Neural cell (in vitro differentiated cells): Measurements from ENCODE around the gene FOXK2. TPM values are rescaled to one million over a fixed set of nuclear protein-coding genes. Genes with fewer than 3 reads are reported as not detected.

Experiments used
- H2AFZ ChIP-seq: fragments of 200-600, 300-800 bp; sonication (generic), shearing (Covaris generic); 2 replicates; pipeline ENCODE4 v1.6.0; 2014; ENCODE audit warnings: low read depth, mild to moderate bottlenecking, antibody characterized with exemption, low read length, moderate library complexity
- H3F3A ChIP-seq: fragments of 200-600 bp; shearing (Covaris generic); 2 replicates; pipeline ENCODE4 v1.6.1; 2016; ENCODE audit warnings: mild to moderate bottlenecking, moderate library complexity, mixed read lengths, antibody characterized with exemption, low read length; ENCODE audit not compliant: insufficient read depth, poor library complexity, severe bottlenecking
- H3K27ac ChIP-seq: fragments of 200-600, 300-800 bp; sonication (generic), shearing (Covaris generic); 2 replicates; pipeline ENCODE4 v1.5.1; 2014; ENCODE audit warnings: mild to moderate bottlenecking, low read length, moderate library complexity
- H3K27me3 ChIP-seq: fragments of 300-800, 200-600 bp; sonication (generic), shearing (Covaris generic); 2 replicates; pipeline ENCODE4 v1.6.0; 2014; ENCODE audit warnings: mild to moderate bottlenecking, low read depth, low read length, moderate library complexity; ENCODE audit not compliant: insufficient read depth
- H3K36me3 ChIP-seq: fragments of 300-800, 200-600 bp; sonication (generic), shearing (Covaris generic); 2 replicates; pipeline ENCODE4 v1.5.1; 2014; ENCODE audit warnings: mild to moderate bottlenecking, antibody characterized with exemption, low read length, moderate library complexity; ENCODE audit not compliant: insufficient read depth
- H3K4me2 ChIP-seq: fragments of 300-800, 200-600 bp; sonication (generic), shearing (Covaris generic); 2 replicates; pipeline ENCODE4 v1.6.0; 2014; ENCODE audit warnings: mild to moderate bottlenecking, low read length
- H3K4me3 ChIP-seq: fragments of 300-800, 200-600 bp; sonication (generic), shearing (Covaris generic); 2 replicates; pipeline ENCODE4 v1.5.1; 2014; ENCODE audit warnings: mild to moderate bottlenecking, low read length, moderate library complexity
- H3K79me2 ChIP-seq: fragments of 200-600 bp; shearing (Covaris generic); replicated peaks from 2 replicates; pipeline ENCODE4 v1.6.0; 2014; ENCODE audit warnings: mild to moderate bottlenecking, low read length, moderate library complexity; ENCODE audit not compliant: insufficient read depth
- H3K9ac ChIP-seq: fragments of 300-800, 200-600 bp; sonication (generic), shearing (Covaris generic); 2 replicates; pipeline ENCODE4 v1.6.1; 2016; ENCODE audit warnings: mild to moderate bottlenecking, low read length, mixed read lengths
- H3K9me2 ChIP-seq: fragments of 200-600 bp; shearing (Covaris generic); 2 replicates; pipeline ENCODE4 v1.6.1; 2016; ENCODE audit warnings: mild to moderate bottlenecking, low read length, mixed read lengths; ENCODE audit not compliant: insufficient read depth
- H3K9me3 ChIP-seq: fragments of 200-600, 300-800 bp; sonication (generic), shearing (Covaris generic); 2 replicates; pipeline ENCODE4 v1.6.1; 2016; ENCODE audit warnings: mild to moderate bottlenecking, mixed run types, low read length, moderate library complexity, mixed read lengths
- H4K20me1 ChIP-seq: fragments of 200-600 bp; shearing (Covaris generic); 2 replicates; pipeline ENCODE4 v1.6.1; 2016; ENCODE audit warnings: mild to moderate bottlenecking, mixed run types; ENCODE audit not compliant: insufficient read depth
- CTCF ChIP-seq: fragments of 450-650 bp; IDR thresholded peaks from 2 replicates; pipeline ENCODE4 v1.5.1; 2014; ENCODE audit warnings: antibody characterized with exemption, mild to moderate bottlenecking, moderate library complexity; ENCODE audit not compliant: poor library complexity, severe bottlenecking
- EP300 ChIP-seq: fragments of 450-650 bp; conservative IDR thresholded peaks from 2 replicates; pipeline ENCODE4 v1.6.1; 2014; ENCODE audit warnings: antibody characterized with exemption, mild to moderate bottlenecking, moderate library complexity; ENCODE audit not compliant: poor library complexity, severe bottlenecking
- EZH2 ChIP-seq: fragments of 200-600, 300-800 bp; shearing (Covaris generic), sonication (generic); IDR thresholded peaks from 2 replicates; pipeline ENCODE4 v1.6.1; 2014; ENCODE audit warnings: antibody characterized with exemption, low read length, borderline replicate concordance, mild to moderate bottlenecking; ENCODE audit not compliant: insufficient read depth, poor library complexity, severe bottlenecking
- MXI1 ChIP-seq: fragments of 450-650 bp; conservative IDR thresholded peaks from 2 replicates; pipeline ENCODE4 v1.6.1; 2014; ENCODE audit warnings: antibody characterized with exemption, mild to moderate bottlenecking; ENCODE audit not compliant: poor library complexity, severe bottlenecking
- POLR2AphosphoS5 ChIP-seq: IDR thresholded peaks from 2 replicates; pipeline ENCODE4 v1.6.1; 2012
- RAD21 ChIP-seq: fragments of 450-650 bp; conservative IDR thresholded peaks from 2 replicates; pipeline ENCODE4 v1.6.1; 2014; ENCODE audit warnings: antibody characterized with exemption, mild to moderate bottlenecking, moderate library complexity
- REST ChIP-seq: IDR thresholded peaks from 2 replicates; pipeline ENCODE4 v1.6.1; 2012; ENCODE audit warnings: borderline replicate concordance
- SMC3 ChIP-seq: fragments of 450-650 bp; conservative IDR thresholded peaks from 2 replicates; pipeline ENCODE4 v1.6.1; 2014; ENCODE audit warnings: antibody characterized with exemption, mild to moderate bottlenecking, moderate library complexity; ENCODE audit not compliant: poor library complexity
- TAF1 ChIP-seq: IDR thresholded peaks from 2 replicates; pipeline ENCODE4 v1.6.1; 2012; ENCODE audit warnings: low read depth
- polyA plus RNA-seq: library from polyadenylated mRNA; depleted of rRNA; stranded (reverse); fragments of >200 nt; gene quantifications from 2 replicates; pipeline ENCODE4 v1.2.3, GENCODE V29; 2014

FOXK2 gene
- polyA plus RNA-seq, 1 donor from 2014 or later: 24.4 TPM

DNA sequence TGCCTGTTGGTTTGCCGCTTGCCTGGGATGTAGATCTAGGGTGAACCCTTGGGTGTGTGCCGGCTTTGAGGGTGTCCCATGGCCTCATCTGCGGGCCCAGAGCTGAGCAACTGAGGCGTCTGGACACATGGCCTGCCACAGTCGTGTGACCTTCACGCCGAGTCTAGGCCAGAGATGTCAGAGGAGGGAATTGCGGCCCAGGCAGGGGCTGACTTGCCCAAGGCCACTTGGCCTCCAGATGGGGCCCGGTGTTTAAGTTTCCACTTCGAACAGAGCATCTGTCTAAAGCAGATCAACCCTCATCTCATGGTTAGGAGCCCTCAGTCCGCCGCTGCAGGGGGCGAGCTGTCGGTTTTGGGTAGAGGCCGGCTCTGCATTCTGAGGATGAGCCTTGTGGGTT lies 28.0 kb upstream of the FOXK2 start:
- Histone ChIP-seq H3K9me3 (no peaks in the 10 kb centered on the region), H3K79me2 (no peaks in the 10 kb centered on the region), H3K9me2 (no peaks in the 10 kb centered on the region), H3F3A (no peaks in the 10 kb centered on the region), H3K4me3 (no peak overlapping the region), H3K9ac (no peak overlapping the region), H3K4me2 (no peak overlapping the region), H2AFZ (no peak overlapping the region), H3K36me3 (no peaks in the 10 kb centered on the region), H3K27ac (no peak overlapping the region), H3K27me3 (no peaks in the 10 kb centered on the region), H4K20me1 (no peaks in the 10 kb centered on the region)
- no peak for TF ChIP-seq MXI1
- TF ChIP-seq REST: no peak
- TF ChIP-seq SMC3: no peak
- TF ChIP-seq TAF1: no peak
- TF ChIP-seq POLR2AphosphoS5: no peak
- no peak for TF ChIP-seq CTCF
- TF ChIP-seq EP300: no peak
- TF ChIP-seq RAD21: no peak
- no peak for TF ChIP-seq EZH2

- no peaks in the 10 kb centered on the region for H3F3A ChIP-seq
- no peaks in the 10 kb centered on the region for H4K20me1 ChIP-seq
- H3K79me2 ChIP-seq: no peaks in the 10 kb centered on the region
- H3K4me2 ChIP-seq: no peak overlapping the region
- no peak overlapping the region for H3K27ac ChIP-seq
- no peaks in the 10 kb centered on the region for H3K27me3 ChIP-seq
- no peaks in the 10 kb centered on the region for H3K36me3 ChIP-seq
- H2AFZ ChIP-seq: no peak overlapping the region
- no peak overlapping the region for H3K9ac ChIP-seq
- TF ChIP-seq EZH2 (no peak), SMC3 (no peak), POLR2AphosphoS5 (no peak), EP300 (no peak), TAF1 (no peak), REST (no peak), RAD21 (no peak), CTCF (no peak), MXI1 (no peak)
- no peaks in the 10 kb centered on the region for H3K9me2 ChIP-seq
- H3K4me3 ChIP-seq: no peak overlapping the region
- H3K9me3 ChIP-seq: no peaks in the 10 kb centered on the region
These were observed 26.8 kb upstream of the FOXK2 start for GRCh38 chr17:82492643-82493225.
